HG03520 (cell line): ENCODE measurements around the gene CNR1.
A peak's percentile ranks its signal among the peaks of the same experiment; 100 is the strongest.
"Not testable (repeated sequence)": the region's sequence is repeated elsewhere in the genome, so short reads cannot be mapped to it uniquely, and the experiment has no call there.

Experiments used
- ATAC-seq: cut with Tn5 transposase; IDR thresholded peaks from one replicate; pipeline ENCODE4 v1.9.1; 2021; ENCODE audit warnings: mild to moderate bottlenecking, moderate library complexity; ENCODE audit not compliant: unreplicated experiment

CNR1 gene

DNA sequence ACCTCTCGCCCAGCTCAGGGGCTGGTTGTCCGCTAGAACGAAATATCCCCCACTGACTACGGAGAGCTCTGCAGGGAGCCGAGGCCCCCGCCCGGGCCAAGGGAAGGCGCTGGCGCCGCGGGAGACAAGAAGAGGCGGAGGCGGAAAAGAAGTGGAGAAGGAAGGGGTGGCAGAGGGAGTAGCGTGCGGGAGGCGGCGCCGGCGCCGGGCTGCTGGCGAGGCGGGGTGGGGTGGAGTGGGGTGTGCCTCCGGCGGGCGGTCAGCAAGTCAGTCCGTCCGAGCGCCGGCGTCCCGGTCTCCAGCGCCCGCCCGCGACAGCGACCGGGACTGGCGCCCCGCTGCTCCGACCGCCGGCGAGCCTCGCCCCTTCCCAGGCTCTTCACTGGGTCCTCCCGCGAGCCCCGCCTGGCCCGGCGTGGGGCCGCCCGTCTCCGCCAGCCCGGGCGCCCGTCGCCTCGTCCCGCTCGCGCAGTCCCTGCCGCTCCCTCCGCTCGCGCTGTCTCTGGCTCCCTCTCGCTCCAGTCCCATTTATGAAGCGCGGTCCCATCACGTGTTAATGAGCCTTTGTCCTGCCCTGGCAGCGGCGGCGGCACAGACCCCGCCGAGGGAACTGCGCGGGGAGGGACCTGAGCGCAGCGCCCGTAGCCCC lies at the start of gene CNR1:
Gene CNR1 (minus strand): TSS at position 504 of the 649 bp plus-strand sequence. CDS start 21,073 bp downstream, outside the sequence.
- ATAC-seq, result peak; percentile 48

DNA sequence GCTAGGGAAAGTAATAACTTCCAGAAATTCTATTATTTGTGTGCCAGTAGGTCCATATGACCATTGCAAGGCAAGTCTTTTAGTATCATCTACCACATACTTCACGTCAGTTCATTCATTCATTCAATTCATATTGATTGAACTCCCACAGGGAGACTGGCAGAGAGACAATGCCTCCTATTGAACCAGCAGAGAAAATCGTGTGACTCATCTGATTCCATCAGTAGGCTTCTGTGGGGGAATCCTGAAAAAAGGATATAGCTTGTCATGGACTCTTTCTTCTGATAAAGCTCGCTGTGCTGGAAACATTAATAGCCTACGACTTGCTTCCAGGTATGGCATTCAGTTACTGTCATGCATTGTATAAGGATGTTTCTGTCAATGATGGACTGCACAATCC lies 45.3 kb upstream of the CNR1 start:
- ATAC-seq, result no peak

DNA sequence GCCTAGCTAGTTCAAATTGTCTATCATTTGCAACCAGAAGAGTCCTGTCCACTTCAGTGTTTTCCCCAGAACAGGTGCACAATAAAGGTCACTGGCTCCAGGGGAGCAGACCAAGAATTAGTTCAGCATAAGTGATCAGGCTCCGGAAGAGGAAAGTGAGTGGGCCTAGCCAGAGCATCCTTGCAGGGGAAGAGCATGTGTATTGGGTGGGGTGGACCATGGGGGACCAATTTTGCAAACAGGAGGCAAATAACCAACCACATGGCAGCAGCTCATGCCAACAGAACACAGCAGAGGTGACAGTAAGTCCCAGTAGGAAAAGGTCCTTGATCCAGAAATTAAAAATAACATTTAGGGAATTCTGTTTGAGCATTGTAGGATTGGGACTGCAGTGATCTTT lies 43.2 kb upstream of the CNR1 start:
- no peak for ATAC-seq

DNA sequence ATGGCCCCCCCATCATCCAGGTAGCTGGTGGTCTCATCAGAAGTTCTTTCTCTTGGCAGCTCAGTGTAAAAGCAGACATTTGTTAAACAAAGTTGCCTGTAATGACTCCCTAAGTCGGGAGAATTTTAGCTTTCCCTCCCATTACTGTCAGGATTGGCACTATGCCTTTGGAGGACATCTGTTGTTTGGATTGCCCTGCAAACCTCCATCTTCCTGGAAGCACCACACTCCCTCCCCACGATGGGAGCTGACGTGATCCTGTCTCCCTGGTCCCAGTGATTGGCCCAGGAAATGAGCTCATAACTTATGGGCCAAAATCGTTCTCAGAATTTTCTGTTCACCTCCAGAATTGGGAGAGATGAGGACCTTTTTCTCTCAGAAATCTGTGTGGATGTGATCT lies 42.6 kb upstream of the CNR1 start:
- ATAC-seq, result no peak

DNA sequence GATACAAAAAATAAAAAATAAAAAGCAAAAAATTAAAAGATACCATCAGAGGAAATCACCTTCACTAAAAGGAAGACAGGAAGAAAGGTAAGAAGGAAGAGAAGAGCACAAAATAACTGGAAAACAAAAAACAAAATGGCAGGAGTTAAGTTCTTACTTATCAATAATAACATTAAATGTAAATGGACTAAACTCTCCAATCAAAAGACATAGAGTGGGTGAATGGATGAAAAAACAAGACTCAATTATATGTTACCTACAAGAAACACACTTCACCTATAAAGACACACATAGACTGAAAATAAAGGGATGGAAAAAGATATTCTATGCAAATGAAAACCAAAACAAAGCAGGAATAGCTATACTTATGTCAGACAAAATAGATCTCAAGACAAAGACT lies 35.6 kb upstream of the CNR1 start:
- ATAC-seq, result not testable (repeated sequence)

DNA sequence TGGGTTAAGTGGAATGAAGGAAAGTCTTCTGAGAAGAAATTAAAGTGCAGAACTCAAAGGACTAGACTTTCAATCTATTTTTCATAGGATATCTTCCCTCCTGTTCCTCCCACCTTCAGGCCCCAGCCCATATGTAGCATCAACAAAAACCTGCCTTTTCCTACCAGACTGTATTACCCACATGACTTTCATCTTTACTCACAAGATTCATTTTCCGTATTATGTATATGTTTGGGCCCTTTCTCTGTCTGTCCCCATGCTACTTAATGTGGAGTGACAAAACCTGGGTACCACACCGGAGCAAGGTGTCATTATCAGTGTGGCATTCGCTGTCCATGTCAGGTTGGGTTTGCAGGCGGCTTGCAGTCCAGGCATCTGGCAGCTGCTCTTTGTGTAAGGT lies 18.8 kb upstream of the CNR1 start:
- ATAC-seq, result no peak

DNA sequence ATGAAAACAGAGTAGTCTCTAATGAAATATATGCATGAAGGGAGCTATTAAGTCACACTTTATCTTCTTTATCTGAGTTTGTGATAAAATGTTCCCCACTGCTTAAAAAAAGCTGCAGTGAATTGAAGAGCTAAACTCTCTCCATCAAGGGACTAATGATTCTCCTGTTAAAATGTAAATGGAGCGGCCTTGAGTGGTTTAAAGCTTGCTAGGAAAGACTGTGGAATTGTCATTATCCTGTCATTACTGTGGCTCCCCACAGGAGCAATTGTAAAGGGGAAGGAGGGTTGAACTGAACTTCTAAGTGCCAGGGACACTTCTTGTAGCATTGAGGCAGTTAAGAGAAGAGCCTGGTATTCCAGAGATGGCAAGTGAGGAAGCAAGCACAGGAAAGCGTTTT lies 17.3 kb upstream of the CNR1 start:
- ATAC-seq, result no peak

DNA sequence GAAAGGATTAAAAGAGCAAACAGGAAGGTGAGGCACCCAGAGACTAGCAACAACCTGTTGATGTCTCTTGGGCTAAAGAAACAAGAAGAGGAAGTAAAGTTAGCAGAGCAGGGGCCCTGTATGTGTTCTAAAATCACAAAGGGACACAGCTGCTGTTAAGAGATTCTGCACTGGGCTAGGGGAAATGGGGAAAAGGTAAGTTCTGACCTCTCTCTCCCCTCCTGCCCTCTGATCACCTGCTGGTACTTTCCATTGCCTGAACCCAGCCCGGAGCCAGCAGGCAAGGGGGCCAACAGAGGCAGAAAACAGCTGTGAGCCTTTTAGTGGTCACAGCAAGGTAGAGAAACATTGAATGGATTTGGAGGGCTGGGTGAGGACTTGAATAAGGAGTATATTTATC lies 13.5 kb upstream of the CNR1 start:
- ATAC-seq, result peak; percentile 66

DNA sequence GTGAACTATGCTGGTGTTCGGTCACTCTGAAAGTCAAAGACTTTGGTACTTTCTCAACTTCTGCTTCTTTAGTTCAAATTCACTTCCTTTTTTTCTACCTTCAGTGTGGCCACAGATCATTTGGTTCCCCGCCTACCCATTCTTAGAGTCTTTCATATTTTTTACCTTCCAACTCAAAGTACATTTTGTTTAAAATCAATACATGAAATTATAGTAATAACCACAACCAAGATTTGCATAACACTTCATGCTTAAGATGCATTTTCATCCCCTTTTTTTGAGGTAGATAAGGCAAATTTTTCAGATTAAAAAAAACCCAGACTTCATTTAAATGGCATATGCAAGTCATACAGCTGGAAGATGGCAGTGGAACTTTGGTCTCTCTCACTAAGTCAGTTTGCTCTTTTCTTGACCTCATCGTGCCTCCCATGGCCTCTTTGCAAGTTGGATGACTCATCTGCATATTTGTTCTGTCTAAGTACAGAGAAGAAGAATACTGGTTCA lies 11.9 kb upstream of the CNR1 start:
- ATAC-seq, result peak; percentile 57

DNA sequence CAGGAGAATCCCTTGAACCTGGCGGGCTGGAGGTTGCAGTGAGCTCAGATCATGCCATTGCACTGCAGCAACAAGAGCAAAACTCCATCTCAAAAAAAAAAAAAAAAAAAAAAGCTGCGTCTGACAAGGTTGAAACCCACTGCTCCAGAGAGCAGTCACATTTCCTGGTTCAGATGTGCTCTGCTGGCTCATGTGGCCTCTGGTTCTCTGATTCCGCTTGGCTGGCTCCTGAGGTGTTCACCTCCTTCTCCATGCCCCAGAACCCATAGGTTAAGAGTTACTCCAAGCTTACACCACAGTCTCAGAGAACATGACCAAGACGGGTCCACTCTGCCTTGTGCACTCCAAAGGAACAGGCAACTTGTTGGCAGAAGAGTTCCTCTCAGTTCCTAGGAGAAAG lies 8.8 kb upstream of the CNR1 start:
- ATAC-seq, result no peak

DNA sequence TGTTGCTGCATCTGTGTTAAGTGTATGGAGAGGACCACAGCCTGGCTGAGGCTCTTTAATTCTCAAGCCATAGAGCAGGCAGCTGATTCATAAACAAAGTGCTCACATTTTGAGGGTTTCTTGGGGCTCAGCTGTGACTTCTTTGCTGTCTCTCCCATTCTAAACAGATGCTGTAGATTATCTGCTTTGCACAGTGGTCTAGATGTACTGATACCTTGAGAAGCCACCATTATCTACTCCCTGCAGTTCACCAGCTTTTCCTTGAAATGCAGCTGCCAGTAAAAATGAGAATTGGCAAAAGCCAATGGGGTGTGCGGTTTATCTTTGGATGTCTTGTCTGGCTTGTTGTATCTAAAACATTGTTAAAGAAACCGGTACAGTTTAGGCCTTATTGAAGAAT lies 5.2 kb upstream of the CNR1 start:
- no peak for ATAC-seq

DNA sequence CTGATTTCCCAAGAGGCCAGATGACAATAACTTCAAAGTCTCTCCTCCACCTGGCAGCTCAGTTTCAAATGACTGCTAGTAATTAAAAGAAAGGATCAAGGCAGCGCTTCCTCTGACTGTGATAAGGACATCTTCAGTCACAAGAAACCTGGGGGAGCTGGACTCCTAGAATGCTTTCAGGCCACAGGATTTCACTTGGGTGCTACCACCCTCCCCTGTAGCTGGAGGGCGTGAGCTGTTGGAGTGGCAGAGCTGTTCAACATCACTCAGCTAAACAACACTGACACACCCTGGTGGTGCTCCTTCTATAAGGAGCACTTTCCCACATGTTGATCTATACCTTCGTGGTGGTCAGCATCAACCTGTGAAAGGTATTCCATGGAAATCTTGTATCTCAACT lies 2.2 kb upstream of the CNR1 start:
- ATAC-seq, result no peak

DNA sequence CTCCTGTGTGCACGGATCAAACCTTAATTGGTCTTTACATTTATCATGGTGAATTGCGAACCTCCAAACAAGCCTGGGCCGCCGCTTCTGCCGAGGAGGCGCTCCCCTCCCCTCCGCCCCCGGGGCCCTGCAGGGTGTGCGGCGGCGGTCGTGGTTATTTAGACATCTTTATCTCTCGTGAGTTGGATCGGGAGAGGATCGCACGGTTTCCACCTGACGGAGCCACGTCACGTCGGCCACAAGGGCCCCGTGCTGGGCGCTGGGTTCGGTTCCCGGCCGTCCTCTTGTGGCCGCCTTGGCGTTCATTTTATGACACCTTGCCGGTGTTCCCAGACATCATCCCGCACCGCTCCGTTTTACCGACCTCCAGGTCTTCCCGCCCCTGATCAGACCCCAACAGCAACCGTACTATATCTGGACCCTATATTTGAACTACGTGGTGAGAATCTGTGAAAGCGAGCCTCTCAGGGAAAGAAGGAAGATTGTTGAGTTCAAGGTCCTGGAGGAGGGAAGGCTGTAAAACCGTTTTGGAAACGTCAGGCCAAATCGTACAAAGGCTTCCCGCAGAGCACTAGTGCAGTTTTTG lies 1.3 kb upstream of the CNR1 start:
- ATAC-seq, result peak; percentile 12

DNA sequence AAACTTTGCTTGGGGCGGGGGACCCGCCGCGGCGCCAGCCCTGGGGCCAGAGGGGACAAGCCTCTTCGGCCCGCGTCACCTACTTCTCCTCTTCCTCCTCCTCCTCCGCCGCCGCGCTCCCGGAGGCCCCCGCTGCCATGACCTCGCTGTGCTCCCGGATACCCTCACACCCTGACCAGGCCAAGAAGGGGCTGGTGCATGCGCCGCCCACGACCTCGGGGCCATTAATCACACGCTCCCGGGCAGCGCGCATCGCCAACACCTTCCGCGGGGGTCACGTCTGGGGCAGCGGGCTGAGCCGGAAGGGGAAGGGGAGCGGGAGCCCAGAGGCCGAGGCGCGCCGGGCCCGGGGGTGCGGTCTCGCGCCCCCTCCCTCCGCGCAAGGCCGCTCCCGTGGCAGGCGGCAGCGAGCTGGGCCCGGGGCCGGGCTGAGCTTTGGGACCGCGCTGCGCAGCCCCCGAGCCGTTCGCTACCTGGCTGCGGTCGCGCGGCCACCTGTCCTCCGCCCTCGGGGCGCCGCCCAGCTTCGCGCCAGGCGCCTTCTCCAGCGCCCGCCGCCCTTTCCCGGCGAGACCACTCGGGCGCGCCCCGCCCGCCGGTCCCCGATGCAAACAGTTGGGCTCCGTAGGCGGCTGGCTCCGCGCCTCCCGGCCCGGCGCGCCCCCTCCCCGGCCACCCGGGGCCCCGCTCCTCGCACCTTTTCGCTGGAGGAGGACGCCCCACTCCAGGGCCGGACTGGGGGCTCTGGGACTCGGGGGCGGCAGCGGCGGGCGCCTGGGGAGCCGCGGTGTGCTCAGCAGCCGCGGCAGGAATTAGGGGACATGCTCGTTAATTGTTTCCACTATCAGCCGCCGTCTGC lies 575 bp upstream of the CNR1 start:
- ATAC-seq, result peak; percentile 38

DNA sequence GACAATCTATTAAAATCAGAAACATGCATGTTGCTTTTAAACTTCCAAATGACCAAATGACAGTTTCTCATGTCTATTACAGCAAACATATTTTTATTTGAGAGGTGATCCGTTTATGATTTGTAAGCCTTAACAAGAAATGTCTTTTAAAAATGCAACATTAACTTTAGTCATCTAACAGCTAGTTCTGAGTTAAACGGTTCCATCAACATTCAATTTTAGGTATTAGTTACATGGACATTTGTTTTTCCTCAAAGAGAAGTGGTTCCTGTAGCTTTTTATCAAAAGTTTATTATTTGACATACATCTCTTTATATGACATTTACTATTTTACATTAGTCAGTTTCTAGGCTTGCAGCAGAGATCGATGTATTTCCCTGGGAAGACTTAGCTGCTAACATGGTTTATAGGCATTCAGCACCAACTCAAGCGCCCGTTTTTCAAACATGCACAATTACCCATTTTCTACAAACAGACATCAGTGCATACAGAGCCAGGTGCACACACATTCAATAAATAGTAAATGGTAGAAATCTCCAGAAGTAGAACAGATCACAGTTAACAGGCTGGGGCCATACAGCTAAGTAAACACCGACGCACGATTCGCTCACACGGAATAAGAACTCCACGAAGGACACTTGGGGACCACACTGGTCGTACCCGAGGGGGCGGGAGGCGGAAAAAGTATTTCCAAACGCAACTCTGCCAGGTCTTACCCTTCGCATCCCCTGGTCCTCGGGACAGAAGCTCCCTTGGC lies 882 bp downstream of the CNR1 start:
- ATAC-seq, result no peak

DNA sequence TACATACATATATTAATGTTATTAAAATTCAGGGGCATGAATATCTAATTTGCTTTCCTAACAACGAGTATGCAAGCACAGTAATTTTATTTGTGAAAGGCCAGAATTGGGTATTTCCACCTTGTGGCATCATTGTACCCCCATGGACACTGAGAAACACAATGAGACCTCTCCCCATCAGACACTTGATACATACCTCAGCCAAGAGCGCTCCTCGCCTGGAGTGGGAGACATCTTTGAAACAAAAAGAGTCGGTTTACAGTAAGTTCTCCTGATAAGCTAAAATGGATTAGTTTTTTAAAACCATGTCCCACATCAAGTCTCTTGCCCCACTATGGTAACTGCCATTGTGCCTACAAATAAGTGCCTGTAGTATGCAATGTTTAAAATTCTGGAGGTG lies 2.1 kb downstream of the CNR1 start:
- no peak for ATAC-seq

DNA sequence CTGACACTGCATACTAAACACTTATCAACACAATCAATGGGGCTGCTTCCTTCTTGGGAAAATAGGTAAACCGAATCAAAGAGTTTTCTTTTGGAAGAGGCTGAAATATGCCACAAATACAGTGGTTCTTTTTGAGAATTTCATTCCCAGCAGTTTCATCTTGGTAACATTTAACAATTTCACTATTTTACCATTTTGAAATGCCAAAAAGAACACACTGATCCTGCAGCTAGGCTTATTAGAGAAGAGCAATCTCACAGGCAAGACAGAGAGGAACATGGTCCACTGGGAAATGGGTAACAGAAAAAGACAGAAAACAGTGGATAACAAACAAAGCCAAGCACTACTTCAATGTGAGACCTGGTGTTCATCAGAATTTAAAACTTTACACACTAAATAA lies 2.5 kb downstream of the CNR1 start:
- ATAC-seq, result no peak

DNA sequence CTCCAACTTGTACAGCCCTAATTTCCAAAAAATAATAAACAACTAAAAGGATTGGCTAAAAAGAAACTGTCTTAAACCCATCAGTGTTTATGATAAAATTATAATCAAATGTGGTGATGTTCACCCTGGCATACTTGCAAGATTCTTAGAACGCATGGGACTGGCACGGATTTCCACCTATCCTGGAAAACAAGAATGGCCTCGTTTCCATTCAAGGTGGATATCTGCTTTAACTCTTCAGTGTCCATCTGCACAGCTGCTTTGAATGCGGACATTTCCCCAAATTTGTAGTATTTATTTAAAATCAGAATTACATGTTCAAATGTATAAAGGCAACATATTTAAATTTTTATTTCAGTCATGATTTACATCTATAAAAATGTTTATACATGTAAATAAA lies 4.2 kb downstream of the CNR1 start:
- no peak for ATAC-seq

DNA sequence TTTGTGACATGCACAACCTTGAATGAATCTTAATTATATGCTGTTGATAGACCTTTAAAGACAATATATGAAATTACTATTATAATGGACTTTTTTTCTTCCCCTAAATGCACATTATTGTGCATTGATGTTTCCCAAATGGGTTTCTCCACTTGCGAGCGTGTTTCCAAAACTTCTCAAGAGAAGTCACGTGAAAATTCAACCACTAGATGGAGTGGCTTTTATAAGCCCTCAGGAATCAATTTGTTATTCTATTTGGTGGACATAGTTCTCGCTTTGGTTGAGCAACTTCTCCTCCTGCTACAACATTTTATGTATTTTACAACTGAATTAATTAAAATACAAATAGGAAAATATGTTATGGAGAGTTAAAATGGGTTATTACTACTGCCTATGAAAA lies 9.0 kb downstream of the CNR1 start:
- no peak for ATAC-seq

DNA sequence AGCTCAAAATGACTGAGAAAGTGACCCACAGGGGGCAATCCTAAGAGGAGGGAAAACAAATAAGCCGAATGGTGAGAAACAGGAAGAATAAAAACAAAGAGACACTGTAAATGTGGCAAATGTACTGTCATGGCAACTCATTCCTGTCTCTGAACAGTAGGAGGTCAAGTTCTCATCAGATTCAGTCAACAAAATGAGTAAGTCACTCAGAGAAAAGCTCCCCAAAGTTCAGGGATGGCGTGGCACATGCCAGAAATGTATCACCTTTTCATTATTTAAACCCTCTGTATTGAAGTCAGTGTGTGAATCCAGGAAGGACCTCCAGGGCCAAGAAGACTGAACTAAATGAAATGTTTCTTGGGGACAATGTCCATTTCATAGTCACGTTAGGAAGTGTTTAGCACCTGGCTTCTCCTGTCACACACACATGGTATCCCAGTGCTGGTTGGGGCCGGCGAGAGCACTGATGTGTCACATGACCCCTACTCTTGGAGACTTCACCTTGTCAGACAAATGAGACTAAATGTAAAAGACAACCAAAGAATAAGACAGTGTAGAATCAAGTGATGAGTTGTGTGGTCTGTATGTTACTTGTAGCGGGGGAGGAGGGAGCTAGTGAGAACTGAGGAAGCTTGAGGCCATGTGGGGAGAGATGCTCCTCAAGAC lies 20.7 kb downstream of the CNR1 start:
- ATAC-seq, result no peak
